Ishikawa (cell line): ENCODE results near the gene RBKS.

Experiments
- CEBPB ChIP-seq: IDR thresholded peaks from 2 replicates; pipeline ENCODE4 v1.6.1; 2012
- CREB1 ChIP-seq: IDR thresholded peaks from 2 replicates; pipeline ENCODE4 v1.6.1; 2012; ENCODE audit warnings: low read depth
- EGR1 ChIP-seq: IDR thresholded peaks from 2 replicates; pipeline ENCODE4 v1.6.1; 2012
- EP300 ChIP-seq: IDR thresholded peaks from 2 replicates; pipeline ENCODE4 v1.6.1; 2012; ENCODE audit warnings: borderline replicate concordance
- FOXM1 ChIP-seq: IDR thresholded peaks from 2 replicates; pipeline ENCODE4 v1.6.1; 2012; ENCODE audit warnings: low read depth, borderline replicate concordance
- MAX ChIP-seq: IDR thresholded peaks from 2 replicates; pipeline ENCODE4 v1.6.1; 2012
- NFIC ChIP-seq: IDR thresholded peaks from 2 replicates; pipeline ENCODE4 v1.6.1; 2012
- RAD21 ChIP-seq: IDR thresholded peaks from 2 replicates; pipeline ENCODE4 v1.6.1; 2012; ENCODE audit warnings: low read depth
- REST ChIP-seq: IDR thresholded peaks from 2 replicates; pipeline ENCODE4 v1.6.1; 2012; ENCODE audit warnings: low read depth, mild to moderate bottlenecking
- TAF1 ChIP-seq: IDR thresholded peaks from 2 replicates; pipeline ENCODE4 v1.6.1; 2012; ENCODE audit warnings: low read depth, mild to moderate bottlenecking
- TCF12 ChIP-seq: IDR thresholded peaks from 2 replicates; pipeline ENCODE4 v1.6.1; 2012; ENCODE audit warnings: low read depth
- TEAD4 ChIP-seq: IDR thresholded peaks from 2 replicates; pipeline ENCODE4 v1.6.1; 2012
- USF1 ChIP-seq: IDR thresholded peaks from 2 replicates; pipeline ENCODE4 v1.6.1; 2012
- YY1 ChIP-seq: IDR thresholded peaks from 2 replicates; pipeline ENCODE4 v1.6.1; 2012; ENCODE audit warnings: low read depth
- ZBTB7A ChIP-seq: IDR thresholded peaks from 2 replicates; pipeline ENCODE4 v1.6.1; 2012; ENCODE audit warnings: low read depth

Gene RBKS

GRCh38 chr2:27925766-27926472, 35.7 kb upstream of the RBKS start:
- no peak for TF ChIP-seq NFIC
- TF ChIP-seq CEBPB: no peak
- no peak for TF ChIP-seq TEAD4
- no peak for TF ChIP-seq EP300
- no peak for TF ChIP-seq ZBTB7A
- TF ChIP-seq TCF12: no peak
- no peak for TF ChIP-seq EGR1
- TF ChIP-seq REST: no peak
- no peak for TF ChIP-seq FOXM1
- no peak for TF ChIP-seq TAF1
- TF ChIP-seq RAD21: no peak
- TF ChIP-seq MAX: no peak
- TF ChIP-seq USF1: no peak
- TF ChIP-seq YY1: no peak
- no peak for TF ChIP-seq CREB1

- TF ChIP-seq RAD21 (no peak), FOXM1 (no peak), CREB1 (no peak), ZBTB7A (no peak), MAX (no peak), USF1 (no peak), NFIC (no peak), CEBPB (no peak)
Observed at GRCh38 chr2:27922842-27923241, 32.7 kb upstream of the RBKS start.

- TF ChIP-seq REST (no peak), ZBTB7A (no peak)
Observed at GRCh38 chr2:27921880-27922547, 31.8 kb upstream of the RBKS start.

- TF ChIP-seq MAX (no peak), FOXM1 (no peak), RAD21 (no peak), USF1 (no peak), YY1 (no peak), ZBTB7A (no peak), TCF12 (no peak), REST (no peak), TAF1 (no peak), EP300 (no peak), TEAD4 (no peak), EGR1 (no peak)
Observed at GRCh38 chr2:27921424-27921823, 31.2 kb upstream of the RBKS start.
